IPS-NIHi7 (cell line): ENCODE measurements around the gene TNFRSF14.

ENCODE experiments used
- DNase-seq: peaks from one replicate; pipeline ENCODE4 v3.0.0; 2012; ENCODE audit warnings: mixed read lengths; ENCODE audit errors: extremely low spot score

Gene TNFRSF14

GRCh38 chr1:2556277-2556677 lies at the start of gene TNFRSF14:
Gene TNFRSF14 (plus strand): TSS chr1:2556371. CDS start chr1:2556665, 294 bp downstream.
- no peak for DNase-seq

- no peak for DNase-seq
Measured at GRCh38 chr1:2506901-2507565, 49.1 kb upstream of the TNFRSF14 start.

GRCh38 chr1:2507744-2508155 lies 48.4 kb upstream of the TNFRSF14 start:
- DNase-seq = no peak

GRCh38 chr1:2508180-2508579 lies 48.0 kb upstream of the TNFRSF14 start:
- no peak for DNase-seq

- no peak for DNase-seq
Measured at GRCh38 chr1:2508751-2509150, 47.4 kb upstream of the TNFRSF14 start.

GRCh38 chr1:2509589-2509988 lies 46.6 kb upstream of the TNFRSF14 start:
- DNase-seq = no peak

- no peak for DNase-seq
Measured at GRCh38 chr1:2510366-2511155, 45.6 kb upstream of the TNFRSF14 start.

GRCh38 chr1:2512862-2513421 lies 43.2 kb upstream of the TNFRSF14 start:
- no peak for DNase-seq

- DNase-seq = no peak
Measured at GRCh38 chr1:2513939-2514652, 42.1 kb upstream of the TNFRSF14 start.

- DNase-seq = no peak
Measured at GRCh38 chr1:2514863-2515762, 41.1 kb upstream of the TNFRSF14 start.

- DNase-seq = no peak
Measured at GRCh38 chr1:2515763-2516080, 40.4 kb upstream of the TNFRSF14 start.

GRCh38 chr1:2516124-2516523 lies 40.0 kb upstream of the TNFRSF14 start:
- DNase-seq = no peak

- no peak for DNase-seq
Measured at GRCh38 chr1:2516946-2517345, 39.2 kb upstream of the TNFRSF14 start.

- no peak for DNase-seq
Measured at GRCh38 chr1:2517966-2518365, 38.2 kb upstream of the TNFRSF14 start.

- DNase-seq = no peak
Measured at GRCh38 chr1:2518528-2518927, 37.6 kb upstream of the TNFRSF14 start.

GRCh38 chr1:2519029-2519685 lies 37.0 kb upstream of the TNFRSF14 start:
- no peak for DNase-seq

GRCh38 chr1:2519729-2520128 lies 36.4 kb upstream of the TNFRSF14 start:
- DNase-seq = no peak

- no peak for DNase-seq
Measured at GRCh38 chr1:2520206-2520605, 36.0 kb upstream of the TNFRSF14 start.

- DNase-seq = no peak
Measured at GRCh38 chr1:2520806-2521205, 35.4 kb upstream of the TNFRSF14 start.

- DNase-seq = no peak
Measured at GRCh38 chr1:2522230-2522629, 33.9 kb upstream of the TNFRSF14 start.
